ENCODE results near the gene DCLRE1B. TPM values are rescaled to one million over a fixed set of nuclear protein-coding genes. Genes with fewer than 3 reads are reported as not detected.

DCLRE1B gene
- total RNA-seq, 1 donor: 4.3 TPM

DNA sequence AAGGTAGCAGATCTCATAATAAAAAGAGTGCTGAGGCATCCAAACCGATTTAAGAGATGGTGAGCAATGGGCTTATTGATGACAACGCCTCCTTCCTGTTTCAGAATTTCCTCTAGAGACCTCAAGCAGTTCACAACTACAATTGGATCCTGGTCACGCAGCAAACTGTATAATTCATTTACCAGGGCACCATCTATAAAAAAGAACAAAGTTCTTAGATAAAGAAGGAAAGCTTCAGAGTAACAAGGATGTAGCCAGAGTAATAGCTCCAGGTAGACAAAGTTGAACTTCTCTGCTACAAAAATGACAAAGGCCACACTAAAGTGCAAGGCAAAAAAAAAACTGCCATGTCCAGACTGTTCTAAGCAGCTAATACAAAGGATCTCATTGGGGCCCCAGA, 3.9 kb upstream of the DCLRE1B start:
- Histone ChIP-seq H3K4me3 (ENCODE audit: low read length) (no peak overlapping the region), H3K27me3 (ENCODE audit: insufficient read depth, low read length) (no peaks in the 10 kb centered on the region), H3K9me3 (ENCODE audit: low read depth, low read length) (no peaks in the 10 kb centered on the region), H3K4me1 (ENCODE audit: insufficient read depth, low read length) (peaks cover 50% of the 10 kb centered on the region)

DNA sequence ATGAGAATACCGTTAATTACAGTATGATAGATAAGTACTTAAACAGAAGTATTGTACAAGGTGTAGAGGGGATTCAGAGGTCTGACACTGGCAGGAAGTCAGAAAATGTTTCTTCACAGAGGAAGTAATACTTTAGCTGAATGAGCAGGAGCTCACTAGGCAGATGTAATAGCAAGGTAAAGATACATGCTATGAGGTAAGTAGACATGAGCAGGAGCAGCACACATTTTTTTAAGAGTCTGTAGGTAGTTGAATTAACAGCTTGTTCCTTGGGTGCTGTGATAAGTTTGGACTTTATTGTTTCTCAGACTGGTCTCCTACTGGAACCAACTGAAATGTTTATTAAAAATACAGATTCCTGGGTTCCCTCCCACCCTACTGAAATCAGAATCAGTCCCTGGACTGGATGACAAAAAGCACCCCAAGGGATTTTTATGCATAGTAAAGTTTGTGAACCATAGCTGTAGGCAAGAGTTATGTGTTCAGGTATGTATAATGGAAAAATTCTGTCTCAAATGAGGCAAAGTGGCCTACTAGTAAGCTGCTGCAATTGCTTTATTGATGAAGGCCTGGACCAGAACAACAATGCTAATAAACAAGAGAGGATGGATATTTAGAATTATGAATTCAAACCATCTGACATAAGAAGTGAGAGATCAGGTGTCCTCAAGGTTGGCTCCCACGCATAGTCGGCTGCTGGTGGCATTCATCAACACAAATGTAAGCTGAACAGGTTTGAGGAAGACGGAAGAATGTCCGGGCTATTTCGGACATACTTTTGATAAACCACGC, 1.4 kb upstream of the DCLRE1B start:
- peaks cover 52% of the 10 kb centered on the region for H3K4me1 ChIP-seq (ENCODE audit: insufficient read depth, low read length)
- no peaks in the 10 kb centered on the region for H3K9me3 ChIP-seq (ENCODE audit: low read depth, low read length)
- H3K27me3 ChIP-seq (ENCODE audit: insufficient read depth, low read length): no peaks in the 10 kb centered on the region
- peak overlapping the region; percentile 66 for H3K4me3 ChIP-seq (ENCODE audit: low read length)

DNA sequence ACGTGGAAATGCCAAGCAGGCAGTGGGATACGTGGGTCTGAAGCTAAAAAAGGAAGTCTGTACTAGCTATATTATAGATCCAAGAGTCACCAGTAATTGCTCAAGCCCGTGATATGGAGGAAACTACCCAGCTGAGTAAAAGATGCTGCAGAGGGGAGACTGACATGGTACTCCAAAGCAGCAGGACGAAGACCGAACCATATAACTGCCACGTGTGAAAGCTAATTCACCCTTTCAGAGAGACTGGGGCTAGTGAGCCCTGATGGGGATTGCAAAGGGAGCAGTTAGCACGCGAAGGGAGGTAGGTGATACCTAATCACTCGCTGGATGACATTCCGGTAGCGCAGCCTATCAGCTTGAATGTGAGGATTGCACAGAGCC, 843 bp upstream of the DCLRE1B start:
- Histone ChIP-seq H3K27me3 (ENCODE audit: insufficient read depth, low read length) (no peaks in the 10 kb centered on the region), H3K4me1 (ENCODE audit: insufficient read depth, low read length) (peaks cover 51% of the 10 kb centered on the region), H3K9me3 (ENCODE audit: low read depth, low read length) (no peaks in the 10 kb centered on the region), H3K4me3 (ENCODE audit: low read length) (peak overlapping the region; percentile 66)

DNA sequence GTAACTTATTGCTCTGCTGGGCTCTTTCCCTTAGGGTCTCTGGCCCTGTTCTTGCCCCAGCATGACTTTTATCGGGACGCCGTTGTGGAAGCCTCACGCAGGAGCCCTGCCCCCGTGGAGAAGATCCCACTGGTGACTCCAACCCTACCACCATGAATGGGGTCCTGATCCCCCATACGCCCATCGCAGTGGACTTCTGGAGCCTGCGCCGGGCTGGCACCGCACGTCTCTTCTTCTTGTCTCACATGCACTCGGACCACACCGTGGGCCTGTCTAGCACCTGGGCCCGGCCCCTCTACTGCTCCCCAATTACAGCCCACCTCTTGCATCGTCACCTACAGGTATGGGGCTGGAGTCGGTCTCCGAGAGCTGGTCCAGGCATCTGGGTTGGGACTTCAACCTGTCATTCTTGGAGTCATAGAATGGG, 322 bp downstream of the DCLRE1B start:
- Histone ChIP-seq H3K4me1 (ENCODE audit: insufficient read depth, low read length) (peaks cover 51% of the 10 kb centered on the region), H3K4me3 (ENCODE audit: low read length) (peak overlapping the region; percentile 66), H3K27me3 (ENCODE audit: insufficient read depth, low read length) (no peaks in the 10 kb centered on the region), H3K9me3 (ENCODE audit: low read depth, low read length) (no peaks in the 10 kb centered on the region)

DNA sequence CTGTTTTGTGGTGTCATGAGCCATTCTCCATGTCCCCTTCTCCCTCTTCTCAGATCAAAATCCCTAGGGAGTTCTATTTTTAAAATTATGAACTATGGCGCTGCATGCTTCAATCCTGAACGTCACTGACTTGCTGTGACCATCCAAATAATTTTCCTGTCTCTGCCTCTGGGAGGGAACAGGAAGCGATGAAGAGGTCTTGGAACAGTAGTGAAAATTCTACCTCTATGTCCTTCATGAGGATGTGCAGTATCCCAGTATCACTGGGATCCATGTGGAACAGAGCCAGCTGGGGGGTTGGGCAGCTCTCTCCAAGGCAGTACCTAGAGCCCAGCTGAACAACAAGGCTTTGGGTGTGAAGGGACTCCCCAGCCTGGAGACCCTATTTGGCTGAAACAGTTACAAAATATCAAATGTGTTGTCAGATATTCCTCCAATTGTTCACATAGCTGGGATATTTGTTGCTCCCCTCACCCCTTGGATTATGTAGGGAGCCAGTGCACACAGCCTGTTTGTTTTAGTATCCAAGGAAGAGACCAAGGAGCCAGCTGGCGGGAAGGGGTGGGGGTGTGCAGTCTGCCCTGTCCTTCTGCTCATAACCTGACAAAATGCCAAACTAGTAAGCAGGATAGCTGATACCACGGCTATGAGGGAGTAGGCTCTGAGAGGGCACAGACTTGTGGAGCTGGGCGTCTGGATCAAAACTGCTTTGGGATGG, 7.6 kb downstream of the DCLRE1B start:
- Histone ChIP-seq H3K4me3 (ENCODE audit: low read length) (no peak overlapping the region), H3K4me1 (ENCODE audit: insufficient read depth, low read length) (no peaks in the 10 kb centered on the region), H3K9me3 (ENCODE audit: low read depth, low read length) (no peaks in the 10 kb centered on the region), H3K27me3 (ENCODE audit: insufficient read depth, low read length) (no peaks in the 10 kb centered on the region)

DNA sequence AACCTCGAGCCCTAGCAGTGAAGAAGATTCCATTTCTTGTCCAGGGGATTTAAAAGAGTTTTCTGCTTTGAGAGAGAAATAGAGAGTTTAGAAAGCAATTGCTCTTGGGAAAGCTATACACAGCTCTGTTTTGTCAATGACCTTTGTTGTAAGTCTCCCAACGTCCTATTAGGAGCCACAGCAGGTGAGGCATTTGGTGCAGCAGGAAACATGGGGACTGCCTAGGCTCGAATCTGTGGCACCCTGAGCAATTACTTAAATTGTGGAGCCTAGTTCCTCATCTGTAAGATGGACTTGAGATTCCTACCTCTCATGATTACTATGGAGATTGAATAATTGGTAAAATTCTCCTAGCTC, 8.2 kb downstream of the DCLRE1B start:
- Histone ChIP-seq H3K27me3 (ENCODE audit: insufficient read depth, low read length) (no peaks in the 10 kb centered on the region), H3K4me3 (ENCODE audit: low read length) (no peak overlapping the region), H3K9me3 (ENCODE audit: low read depth, low read length) (no peaks in the 10 kb centered on the region), H3K4me1 (ENCODE audit: insufficient read depth, low read length) (no peaks in the 10 kb centered on the region)

DNA sequence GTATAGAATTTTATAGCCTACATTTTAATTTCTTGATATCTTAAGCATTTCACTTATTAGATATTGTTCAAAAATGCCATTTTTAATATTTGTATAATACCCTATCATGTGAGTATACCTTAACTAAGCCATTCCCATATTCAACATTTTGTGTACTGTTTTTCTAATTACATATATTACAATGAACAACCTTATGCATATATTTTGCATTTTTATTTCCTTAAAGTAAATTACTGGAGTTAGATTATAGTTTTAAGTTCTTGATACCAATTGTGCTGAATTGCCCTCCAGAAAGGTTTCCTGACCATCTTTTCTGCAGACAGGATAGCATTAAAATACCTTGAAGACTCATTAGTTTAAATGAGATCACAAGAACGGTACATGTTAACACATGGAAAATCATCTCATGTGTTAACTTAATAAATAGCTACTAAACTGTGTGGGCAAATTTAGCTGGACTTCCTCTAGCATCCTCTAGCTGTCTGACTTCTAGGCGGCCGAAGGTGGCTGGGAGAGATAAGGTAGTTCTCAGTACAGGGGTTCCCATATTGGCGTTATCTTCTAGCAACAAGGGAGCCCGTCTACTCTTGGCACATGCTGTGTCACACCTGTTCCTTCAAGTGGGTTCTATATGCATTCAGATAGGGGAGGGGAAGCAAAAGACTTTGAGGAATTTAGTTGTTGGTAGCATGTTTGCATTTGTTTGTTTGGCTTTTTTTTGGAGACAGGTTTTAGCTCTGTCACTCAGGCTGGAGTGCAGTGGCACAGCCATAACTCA, 8.9 kb downstream of the DCLRE1B start:
- H3K27me3 ChIP-seq (ENCODE audit: insufficient read depth, low read length): no peaks in the 10 kb centered on the region
- no peak overlapping the region for H3K4me3 ChIP-seq (ENCODE audit: low read length)
- no peaks in the 10 kb centered on the region for H3K9me3 ChIP-seq (ENCODE audit: low read depth, low read length)
- no peaks in the 10 kb centered on the region for H3K4me1 ChIP-seq (ENCODE audit: insufficient read depth, low read length)

DNA sequence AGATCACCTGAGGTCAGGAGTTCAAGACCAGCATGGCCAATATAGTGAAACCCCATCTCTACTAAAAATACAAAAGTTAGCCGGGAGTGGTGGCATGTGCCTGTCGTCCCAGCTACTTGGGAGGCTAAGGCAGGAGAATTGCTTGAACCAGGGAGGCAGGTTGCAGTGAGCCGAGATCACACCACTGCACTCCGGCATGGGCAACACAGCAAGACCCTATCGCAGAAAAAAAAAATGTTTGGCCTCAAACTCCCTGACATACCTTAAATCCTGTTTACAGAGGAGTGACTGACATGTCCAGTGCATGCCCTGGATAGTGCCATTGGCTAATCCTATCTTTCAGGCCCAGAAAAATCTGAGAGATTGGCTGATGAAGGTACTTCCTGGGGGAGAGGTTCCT, 11.8 kb downstream of the DCLRE1B start:
- H3K9me3 ChIP-seq (ENCODE audit: low read depth, low read length): no peaks in the 10 kb centered on the region
- no peak overlapping the region for H3K4me3 ChIP-seq (ENCODE audit: low read length)
- H3K4me1 ChIP-seq (ENCODE audit: insufficient read depth, low read length): no peaks in the 10 kb centered on the region
- no peaks in the 10 kb centered on the region for H3K27me3 ChIP-seq (ENCODE audit: insufficient read depth, low read length)

DNA sequence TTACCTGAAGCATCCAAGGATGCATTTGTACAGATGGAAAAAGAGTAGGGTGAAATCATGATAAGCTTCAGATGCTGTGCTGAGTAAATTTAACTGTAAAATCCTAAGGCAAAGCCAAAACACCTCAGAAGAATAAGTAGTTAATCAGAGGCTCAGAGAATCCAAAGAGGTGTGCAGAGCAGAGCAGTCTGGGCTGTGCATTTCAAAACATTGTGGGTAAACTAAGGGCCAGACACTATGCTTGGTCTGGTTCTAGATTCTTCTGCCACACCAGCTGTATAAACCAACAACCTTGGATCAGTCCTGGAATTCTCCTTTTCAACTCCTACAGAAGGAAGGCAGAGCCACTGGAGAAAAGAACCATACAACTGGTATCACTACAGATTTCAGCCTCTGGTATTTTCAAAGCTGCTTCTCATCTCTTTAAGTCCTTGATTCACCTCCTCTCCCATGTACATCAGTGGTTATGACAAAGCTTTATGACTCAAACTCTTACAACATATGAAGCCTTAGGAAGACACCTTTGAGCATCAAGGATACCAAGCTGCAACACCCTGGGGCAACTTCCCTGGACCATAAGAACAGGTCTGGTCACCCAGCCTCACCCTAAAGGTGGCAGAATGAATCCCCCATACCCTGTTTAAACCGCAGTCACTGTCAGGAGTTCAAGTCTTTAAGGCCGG, 12.4 kb downstream of the DCLRE1B start:
- Histone ChIP-seq H3K4me3 (ENCODE audit: low read length) (no peak overlapping the region), H3K4me1 (ENCODE audit: insufficient read depth, low read length) (no peaks in the 10 kb centered on the region), H3K27me3 (ENCODE audit: insufficient read depth, low read length) (no peaks in the 10 kb centered on the region), H3K9me3 (ENCODE audit: low read depth, low read length) (no peaks in the 10 kb centered on the region)

DNA sequence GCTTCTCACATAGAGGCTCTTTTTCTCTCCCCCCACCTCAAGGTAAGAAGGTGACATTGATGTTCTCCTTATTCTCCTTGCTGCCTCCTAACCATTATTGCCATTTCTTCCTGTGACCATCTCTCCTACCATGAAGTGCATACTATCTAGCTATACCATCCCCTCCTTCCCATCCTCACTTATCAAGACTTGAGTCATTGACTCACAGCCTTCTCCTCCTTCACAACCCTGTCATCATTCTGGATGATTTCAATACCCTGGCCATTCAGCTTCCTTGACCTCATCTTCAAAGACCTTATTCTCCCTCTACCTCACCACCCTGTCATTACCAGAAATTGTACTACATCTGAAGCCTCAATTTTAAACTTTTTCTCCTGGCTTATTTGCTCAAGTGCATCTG, 13.1 kb downstream of the DCLRE1B start:
- H3K27me3 ChIP-seq (ENCODE audit: insufficient read depth, low read length): no peaks in the 10 kb centered on the region
- no peak overlapping the region for H3K4me3 ChIP-seq (ENCODE audit: low read length)
- no peaks in the 10 kb centered on the region for H3K9me3 ChIP-seq (ENCODE audit: low read depth, low read length)
- no peaks in the 10 kb centered on the region for H3K4me1 ChIP-seq (ENCODE audit: insufficient read depth, low read length)

DNA sequence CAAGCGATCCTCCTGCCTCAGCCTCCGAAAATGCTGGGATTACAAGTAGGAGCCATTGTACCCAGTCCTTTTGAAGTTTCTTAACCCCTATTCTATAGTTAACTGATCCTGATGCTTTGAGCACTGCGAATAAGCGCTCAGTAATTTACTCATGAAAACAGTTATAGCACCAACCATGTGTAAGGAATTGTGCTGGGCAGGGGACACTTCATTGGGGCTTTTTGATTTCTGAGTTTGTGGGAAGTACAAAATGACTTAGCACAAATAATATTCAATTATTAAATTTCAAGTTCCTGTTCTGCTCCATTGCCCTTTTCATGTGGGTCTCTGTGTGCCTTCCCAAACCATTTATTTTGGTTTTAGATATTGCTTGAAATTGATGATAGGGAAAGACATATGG, 17.8 kb downstream of the DCLRE1B start:
- no peaks in the 10 kb centered on the region for H3K9me3 ChIP-seq (ENCODE audit: low read depth, low read length)
- H3K27me3 ChIP-seq (ENCODE audit: insufficient read depth, low read length): no peaks in the 10 kb centered on the region
- peaks cover 10% of the 10 kb centered on the region for H3K4me1 ChIP-seq (ENCODE audit: insufficient read depth, low read length)
- H3K4me3 ChIP-seq (ENCODE audit: low read length): no peak overlapping the region

DNA sequence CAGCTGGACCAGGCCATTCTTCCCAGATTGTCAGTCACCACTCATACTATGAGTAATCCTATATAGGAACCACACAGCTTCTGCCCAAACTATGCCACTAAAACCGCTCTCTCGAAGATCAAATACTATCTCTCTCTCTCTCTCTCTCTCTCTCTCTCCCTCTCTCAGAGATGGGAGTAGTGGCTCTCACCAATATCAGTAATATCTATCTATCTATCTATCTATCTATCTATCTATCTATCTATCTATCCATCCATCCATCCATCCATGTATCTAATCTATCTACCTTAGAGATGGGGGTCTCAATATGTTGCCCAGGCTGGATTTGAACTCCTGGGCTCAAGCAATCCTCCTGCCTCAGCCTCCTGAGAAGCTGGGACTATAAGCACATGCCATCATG, 19.3 kb downstream of the DCLRE1B start:
- no peak overlapping the region for H3K4me3 ChIP-seq (ENCODE audit: low read length)
- no peaks in the 10 kb centered on the region for H3K27me3 ChIP-seq (ENCODE audit: insufficient read depth, low read length)
- peaks cover 20% of the 10 kb centered on the region for H3K4me1 ChIP-seq (ENCODE audit: insufficient read depth, low read length)
- H3K9me3 ChIP-seq (ENCODE audit: low read depth, low read length): no peaks in the 10 kb centered on the region

DNA sequence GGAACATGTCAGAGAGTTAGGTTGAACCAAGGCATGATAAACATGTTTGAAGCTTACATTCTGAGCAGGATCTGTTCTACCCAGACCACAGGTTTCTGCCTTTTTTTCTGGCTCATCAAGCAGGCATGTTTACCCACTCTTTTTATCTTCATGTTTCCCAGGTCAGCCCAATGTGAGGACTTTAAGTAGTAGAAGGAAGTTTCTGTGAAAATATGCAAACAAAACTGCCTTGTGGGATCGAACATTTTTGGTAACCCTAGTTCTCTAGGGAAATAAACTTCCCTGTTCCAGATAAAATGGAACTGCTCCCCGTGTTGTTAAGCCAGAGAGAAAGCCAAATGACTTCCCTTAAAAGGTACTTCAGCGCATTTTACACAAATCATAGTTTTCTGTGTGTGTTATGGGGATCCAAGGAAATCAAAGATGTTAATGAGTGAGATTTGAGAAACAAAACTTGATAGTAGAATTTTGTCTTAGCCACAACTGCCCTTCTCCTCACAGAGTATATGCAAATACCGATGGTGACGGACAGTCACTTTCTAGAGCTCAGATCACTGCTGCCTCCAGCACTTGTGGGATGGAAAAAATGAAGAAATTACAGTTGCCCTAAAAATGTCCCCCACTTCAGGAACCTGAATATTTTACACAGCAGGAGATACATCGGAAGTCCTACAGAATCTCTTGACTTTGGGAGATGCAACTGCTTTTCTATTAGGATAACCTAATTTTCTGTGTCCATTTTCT, 23.2 kb downstream of the DCLRE1B start:
- H3K27me3 ChIP-seq (ENCODE audit: insufficient read depth, low read length): no peaks in the 10 kb centered on the region
- peak overlapping the region; percentile 89 for H3K4me3 ChIP-seq (ENCODE audit: low read length)
- peaks cover 45% of the 10 kb centered on the region for H3K4me1 ChIP-seq (ENCODE audit: insufficient read depth, low read length)
- no peaks in the 10 kb centered on the region for H3K9me3 ChIP-seq (ENCODE audit: low read depth, low read length)

DNA sequence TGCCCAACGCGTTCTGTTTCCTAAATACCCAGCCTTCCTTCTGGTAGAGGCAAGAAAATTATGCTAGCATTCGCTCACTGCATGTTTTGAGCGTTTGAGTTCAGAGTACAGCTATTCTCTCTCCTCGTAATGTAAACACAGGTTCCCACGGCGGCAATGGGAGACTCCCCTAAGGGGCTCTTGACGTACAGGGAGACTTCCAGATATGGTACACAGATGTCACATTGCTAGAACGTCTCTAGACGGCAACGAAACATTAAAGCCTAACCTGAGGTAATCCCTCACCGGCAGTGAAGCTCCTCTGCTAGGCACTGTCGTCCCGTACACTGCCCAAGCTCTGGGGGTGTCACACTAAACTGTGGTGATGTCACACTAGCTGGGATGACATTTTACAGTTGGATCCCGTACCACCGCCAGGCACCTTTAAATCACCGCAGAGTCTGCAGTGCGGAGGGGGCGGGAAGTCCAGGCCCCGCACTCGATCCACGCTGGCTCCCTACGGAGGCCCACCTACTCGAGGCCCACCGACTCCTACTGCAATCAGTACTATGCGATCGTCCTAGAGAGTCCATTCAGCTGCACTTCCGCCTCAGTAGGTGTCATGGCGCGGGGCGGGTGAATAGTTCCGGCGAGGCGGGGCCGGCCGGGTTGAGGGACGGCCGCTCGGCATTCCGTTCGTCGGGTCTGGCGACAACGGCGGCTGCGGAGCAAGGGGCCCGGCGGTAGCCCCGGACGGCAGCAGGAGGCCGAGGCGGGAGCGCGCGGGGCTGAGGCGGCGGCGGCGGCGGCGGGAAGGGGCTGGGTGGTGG, 24.0 kb downstream of the DCLRE1B start, which contains the start of gene HIPK1:
HIPK1 (plus strand) TSS at position 384 of the 809 bp plus-strand sequence.
- Histone ChIP-seq H3K4me1 (ENCODE audit: insufficient read depth, low read length) (peaks cover 45% of the 10 kb centered on the region), H3K9me3 (ENCODE audit: low read depth, low read length) (no peaks in the 10 kb centered on the region), H3K4me3 (ENCODE audit: low read length) (peak within 1 kb of the TSS; percentile 89), H3K27me3 (ENCODE audit: insufficient read depth, low read length) (no peaks in the 10 kb centered on the region)

All from mononuclear cell (primary cell).